ENCODE measurements around the gene ESR2.

The ESR2 gene

DNA sequence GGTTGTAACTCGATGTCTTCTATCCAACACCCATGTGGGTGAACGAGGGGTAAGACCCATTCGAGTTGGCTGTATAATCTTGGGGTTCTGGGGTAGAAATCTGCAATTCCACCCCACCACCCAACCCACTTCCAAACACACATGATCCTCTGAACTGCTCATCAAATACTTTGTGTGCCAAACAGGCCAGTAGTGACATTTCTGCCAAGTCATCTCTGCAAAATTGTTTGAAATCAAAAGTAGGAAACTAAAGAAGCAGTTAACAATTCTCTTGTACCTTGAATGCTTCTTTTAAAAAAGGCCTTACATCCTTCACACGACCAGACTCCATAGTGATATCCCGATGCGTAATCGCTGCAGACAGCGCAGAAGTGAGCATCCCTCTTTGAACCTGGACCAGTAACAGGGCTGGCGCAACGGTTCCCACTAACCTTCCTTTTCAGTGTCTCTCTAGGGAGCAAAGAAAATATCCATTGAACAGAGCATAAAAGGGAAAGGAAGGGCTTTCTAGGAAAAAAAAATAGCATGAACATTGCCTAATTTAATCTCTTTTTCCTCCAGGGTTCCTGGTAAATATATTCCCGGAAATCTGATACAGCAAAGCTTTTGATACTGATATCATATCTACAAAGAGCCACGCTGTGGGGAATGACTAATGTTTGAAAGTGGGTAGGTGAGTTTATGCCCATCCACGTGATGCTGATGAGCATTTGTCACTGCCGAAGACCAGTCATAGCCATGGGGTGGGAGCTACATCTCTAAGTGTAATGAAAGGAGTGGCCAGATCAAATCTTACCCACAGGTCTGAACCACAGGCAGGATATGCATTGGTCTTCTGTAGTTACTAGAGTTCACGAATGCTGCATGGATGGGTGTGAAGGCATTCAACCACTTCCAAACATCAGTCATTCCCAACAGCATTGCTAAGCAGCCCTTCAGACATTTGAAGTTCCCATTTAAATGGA lies 14.2 kb downstream of the ESR2 start:
- Histone ChIP-seq H3K4me3 (no peak overlapping the region), H3K36me3 (no peaks in the 10 kb centered on the region), H3K27ac (no peak overlapping the region), H3K9me3 (no peaks in the 10 kb centered on the region), H3K4me1 (no peaks in the 10 kb centered on the region), H3K27me3 (no peaks in the 10 kb centered on the region)
- TF ChIP-seq, protein P1, sequence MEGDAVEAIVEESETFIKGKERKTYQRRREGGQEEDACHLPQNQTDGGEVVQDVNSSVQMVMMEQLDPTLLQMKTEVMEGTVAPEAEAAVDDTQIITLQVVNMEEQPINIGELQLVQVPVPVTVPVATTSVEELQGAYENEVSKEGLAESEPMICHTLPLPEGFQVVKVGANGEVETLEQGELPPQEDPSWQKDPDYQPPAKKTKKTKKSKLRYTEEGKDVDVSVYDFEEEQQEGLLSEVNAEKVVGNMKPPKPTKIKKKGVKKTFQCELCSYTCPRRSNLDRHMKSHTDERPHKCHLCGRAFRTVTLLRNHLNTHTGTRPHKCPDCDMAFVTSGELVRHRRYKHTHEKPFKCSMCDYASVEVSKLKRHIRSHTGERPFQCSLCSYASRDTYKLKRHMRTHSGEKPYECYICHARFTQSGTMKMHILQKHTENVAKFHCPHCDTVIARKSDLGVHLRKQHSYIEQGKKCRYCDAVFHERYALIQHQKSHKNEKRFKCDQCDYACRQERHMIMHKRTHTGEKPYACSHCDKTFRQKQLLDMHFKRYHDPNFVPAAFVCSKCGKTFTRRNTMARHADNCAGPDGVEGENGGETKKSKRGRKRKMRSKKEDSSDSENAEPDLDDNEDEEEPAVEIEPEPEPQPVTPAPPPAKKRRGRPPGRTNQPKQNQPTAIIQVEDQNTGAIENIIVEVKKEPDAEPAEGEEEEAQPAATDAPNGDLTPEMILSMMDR (IDR thresholded peaks at IDR 0.05), result no peak
- intact Hi-C loops (cut with DNase I; ENCODE audit: low total_unique reads), result no loop called here
- no peak for DNase-seq

DNA sequence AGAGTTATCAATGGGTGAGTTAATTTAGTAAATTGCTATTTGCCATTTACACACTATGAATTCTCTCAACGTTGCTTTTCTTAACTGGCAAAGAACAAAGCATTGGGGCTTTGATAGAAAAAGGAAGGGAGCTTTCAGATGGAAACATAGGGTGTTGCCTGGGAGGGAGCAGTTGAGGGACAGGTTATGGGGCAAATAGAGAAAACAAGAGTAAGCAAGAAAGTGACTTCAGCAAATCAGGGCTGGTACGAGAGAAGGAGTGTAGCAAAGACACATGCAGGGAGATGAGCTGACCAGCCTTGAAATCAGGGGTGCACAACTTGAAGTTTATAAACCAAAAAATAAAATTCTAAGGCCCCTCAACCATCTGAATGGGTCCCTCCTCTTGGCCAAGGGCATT lies 15.7 kb downstream of the ESR2 start:
- H3K9me3 ChIP-seq, result no peaks in the 10 kb centered on the region
- H3K4me1 ChIP-seq, result no peaks in the 10 kb centered on the region
- TF ChIP-seq, protein P1 (IDR thresholded peaks at IDR 0.05), result no peak
- H3K4me3 ChIP-seq, result no peak overlapping the region
- no peak for DNase-seq
- H3K27me3 ChIP-seq, result no peaks in the 10 kb centered on the region
- H3K27ac ChIP-seq, result no peak overlapping the region
- intact Hi-C loops (cut with DNase I; ENCODE audit: low total_unique reads), result no loop called here
- H3K36me3 ChIP-seq, result no peaks in the 10 kb centered on the region

DNA sequence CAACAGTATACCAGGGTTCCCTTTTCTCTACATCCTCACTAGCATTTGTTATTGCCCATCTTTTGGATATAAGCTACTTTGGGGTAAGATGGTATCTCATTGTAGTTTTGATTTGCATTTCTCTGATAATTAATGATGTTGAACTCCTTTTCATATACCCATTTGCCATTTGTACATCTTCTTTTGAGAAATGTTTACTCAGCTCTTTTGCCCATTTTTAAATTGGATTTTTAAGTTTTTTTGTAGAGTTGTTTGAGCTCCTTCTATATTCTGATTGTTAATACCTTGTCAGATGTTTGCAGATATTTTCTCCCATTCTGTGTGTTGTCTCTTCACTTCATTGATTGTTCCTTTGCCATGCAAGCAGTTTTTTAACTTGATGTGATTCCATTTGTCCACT lies 22.2 kb downstream of the ESR2 start:
- DNase-seq, result no peak
- Histone ChIP-seq H3K9me3 (no peaks in the 10 kb centered on the region), H3K4me3 (no peak overlapping the region), H3K4me1 (no peaks in the 10 kb centered on the region), H3K27ac (no peak overlapping the region), H3K27me3 (no peaks in the 10 kb centered on the region), H3K36me3 (no peaks in the 10 kb centered on the region)
- TF ChIP-seq, protein P1 (IDR thresholded peaks at IDR 0.05), result no peak
- intact Hi-C loops (cut with DNase I; ENCODE audit: low total_unique reads), result no loop called here

DNA sequence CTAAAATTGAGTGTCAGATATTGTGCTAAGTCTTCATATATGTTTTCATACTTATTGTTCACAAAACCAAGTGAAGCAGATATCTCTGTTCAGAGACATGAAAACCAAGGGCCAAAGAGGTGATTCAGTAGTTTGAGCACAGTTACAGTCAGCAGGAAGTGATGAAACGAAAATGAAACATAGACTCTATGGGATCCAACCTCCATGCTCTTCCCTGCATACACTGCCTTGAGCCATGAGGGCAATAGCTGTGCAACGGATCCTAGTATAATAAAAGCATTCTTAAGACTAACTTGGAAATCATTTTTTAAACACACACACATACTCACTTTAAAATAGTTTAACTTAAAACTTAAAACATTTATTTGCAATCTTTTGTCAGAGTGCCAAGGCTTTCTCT lies 27.9 kb downstream of the ESR2 start:
- Histone ChIP-seq H3K27me3 (no peaks in the 10 kb centered on the region), H3K36me3 (no peaks in the 10 kb centered on the region), H3K4me1 (no peaks in the 10 kb centered on the region), H3K4me3 (no peak overlapping the region), H3K27ac (no peak overlapping the region), H3K9me3 (no peaks in the 10 kb centered on the region)
- no peak for DNase-seq
- intact Hi-C loops (cut with DNase I; ENCODE audit: low total_unique reads), result no loop called here
- TF ChIP-seq, protein P1 (IDR thresholded peaks at IDR 0.05), result no peak

DNA sequence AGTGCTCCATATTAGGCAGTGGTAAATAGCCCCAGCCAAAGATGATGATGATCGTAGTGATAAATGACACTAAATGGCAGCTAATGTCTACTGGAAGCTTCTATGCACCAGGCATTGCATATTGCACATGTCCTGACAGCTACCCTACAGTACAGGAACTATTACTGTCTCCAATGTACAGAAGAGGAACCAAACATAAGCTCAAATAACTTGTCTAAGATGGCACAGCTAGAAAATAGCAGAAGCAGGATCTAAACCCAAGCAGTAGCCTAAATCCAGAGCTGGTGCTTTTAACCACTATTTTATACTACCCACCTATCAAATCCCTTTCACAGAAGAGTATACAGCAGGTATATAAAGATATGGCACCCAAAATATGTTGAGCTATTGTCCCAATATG lies 28.9 kb downstream of the ESR2 start:
- Histone ChIP-seq H3K4me3 (no peak overlapping the region), H3K9me3 (no peaks in the 10 kb centered on the region), H3K36me3 (no peaks in the 10 kb centered on the region), H3K27me3 (no peaks in the 10 kb centered on the region), H3K27ac (no peak overlapping the region), H3K4me1 (no peaks in the 10 kb centered on the region)
- intact Hi-C loops (cut with DNase I; ENCODE audit: low total_unique reads), result no loop called here
- DNase-seq, result no peak
- TF ChIP-seq, protein P1 (IDR thresholded peaks at IDR 0.05), result no peak

Data from tibial artery (tissue), 4 donors.